NCI-H1105 treated with DMSO at 0.1 percent for 48 hours (cell line): ENCODE results near the gene WDR19.
"Not testable (repeated sequence)": the region's sequence is repeated elsewhere in the genome, so short reads cannot be mapped to it uniquely, and the experiment has no call there.

Source experiments
- DNase-seq: peaks from one replicate; lab custom pipeline; 2025; lab: John Stamatoyannopoulos, UW

Gene WDR19

DNA sequence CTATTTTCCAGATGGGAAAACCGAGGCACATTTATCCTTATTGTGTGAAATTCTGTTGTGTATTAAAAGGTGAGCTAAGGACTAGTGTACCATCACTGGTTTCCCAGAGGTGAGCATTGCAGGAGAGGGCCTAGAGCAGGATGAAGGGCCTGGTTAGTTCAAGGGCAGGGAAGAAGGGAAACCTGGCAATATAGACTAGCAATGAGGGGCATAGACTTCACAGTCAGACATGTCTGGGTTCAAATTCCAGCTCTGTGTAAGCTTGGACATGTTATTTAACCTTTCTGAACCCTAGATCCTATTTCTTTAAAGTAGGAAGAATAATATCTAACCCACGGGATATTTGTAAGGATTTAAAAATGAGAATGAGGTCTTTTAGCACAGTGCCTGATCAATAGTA, 50.8 kb downstream of the WDR19 start:
- no peak for DNase-seq

DNA sequence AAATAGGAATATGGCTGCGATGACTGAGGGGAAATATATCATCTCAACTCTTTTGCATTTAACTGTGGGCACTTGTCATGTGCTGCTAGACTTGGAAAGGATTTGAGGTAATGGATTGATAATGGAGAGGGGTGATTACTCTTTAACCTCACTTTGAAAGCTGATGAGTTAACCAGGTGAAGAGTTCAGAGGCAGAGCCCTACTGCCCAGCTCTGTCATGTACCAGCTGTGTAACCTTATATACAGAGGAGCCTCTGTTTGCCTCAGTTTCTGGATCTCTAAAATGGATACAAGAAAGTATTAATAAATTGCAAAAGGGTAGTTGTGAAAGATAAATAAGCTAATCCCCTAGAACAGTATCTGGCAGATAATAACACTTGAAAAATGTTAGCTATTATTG, 51.5 kb downstream of the WDR19 start:
- no peak for DNase-seq

DNA sequence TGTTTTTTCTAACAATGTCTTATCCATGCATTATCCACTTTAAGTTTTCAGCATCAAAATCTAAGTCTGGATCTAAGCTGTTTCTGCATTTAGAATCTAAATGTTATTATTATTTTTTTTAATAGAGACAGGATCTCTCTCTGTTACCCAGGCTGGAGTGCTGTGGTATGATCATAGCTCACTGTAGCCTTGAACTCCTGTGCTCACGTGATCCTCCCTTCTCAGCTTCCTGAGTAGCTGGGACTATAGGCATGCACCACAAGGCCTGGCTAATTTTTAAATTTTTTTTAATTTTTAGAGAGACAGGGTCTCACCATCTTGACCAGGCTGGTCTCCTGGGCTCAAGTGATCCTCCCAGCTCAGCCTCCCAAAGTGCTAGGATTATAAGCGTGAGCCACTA, 52.7 kb downstream of the WDR19 start:
- DNase-seq: no peak

DNA sequence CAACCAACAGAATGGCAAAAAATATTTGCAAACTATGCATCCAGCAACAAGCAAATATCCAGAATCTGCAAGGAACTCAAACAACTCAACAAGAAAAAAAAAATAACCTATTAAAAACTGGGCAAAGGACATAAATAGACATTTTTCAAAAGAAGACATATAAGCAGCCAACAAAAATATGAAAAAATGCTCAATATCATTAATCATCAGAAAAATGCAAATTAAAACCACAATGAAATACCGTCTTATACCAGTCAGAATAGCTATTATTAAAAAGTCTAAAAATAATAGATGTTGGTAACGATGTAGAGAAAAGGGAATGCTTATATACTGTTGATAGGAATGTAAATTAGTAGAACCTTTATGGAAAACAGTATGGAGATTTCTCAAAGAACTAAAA, 53.4 kb downstream of the WDR19 start:
- DNase-seq: no peak

DNA sequence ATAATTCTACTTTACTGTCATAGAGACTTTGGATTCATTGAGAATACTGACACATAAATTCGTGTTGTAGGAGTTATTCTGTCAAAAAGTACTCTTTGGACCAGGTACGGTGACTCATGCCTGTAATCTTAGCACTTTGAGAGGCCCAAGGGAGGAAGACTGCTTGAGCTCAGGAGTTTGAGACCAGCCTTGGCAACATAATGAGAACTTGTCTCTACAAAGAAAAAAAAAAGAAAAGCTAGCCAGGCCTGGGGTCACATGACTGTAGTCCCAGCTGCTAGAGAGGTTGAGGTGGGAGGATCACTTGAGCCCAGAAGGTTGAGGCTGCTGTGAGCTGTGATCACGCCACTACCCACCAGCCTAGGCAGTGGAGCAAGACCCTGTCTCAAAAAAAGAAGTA, 54.9 kb downstream of the WDR19 start:
- DNase-seq: no peak

DNA sequence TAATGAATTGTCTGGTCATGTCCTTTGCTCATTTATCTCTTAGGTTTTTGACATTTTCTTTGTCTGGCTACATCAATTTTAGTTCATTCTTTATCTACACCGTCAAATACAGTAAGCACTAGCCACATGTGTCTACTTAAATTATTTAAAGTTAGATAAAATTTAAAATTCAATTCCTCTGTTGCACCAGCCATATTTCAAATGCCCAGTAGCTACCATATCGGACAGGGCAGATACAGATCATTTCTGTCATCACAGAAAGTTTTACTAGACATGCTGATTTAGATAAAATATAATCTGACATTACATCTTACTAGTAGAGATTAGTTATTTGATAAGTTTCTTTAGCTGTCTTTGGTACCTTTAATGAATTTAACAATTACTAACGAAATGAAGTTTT, 61.1 kb downstream of the WDR19 start:
- no peak for DNase-seq

DNA sequence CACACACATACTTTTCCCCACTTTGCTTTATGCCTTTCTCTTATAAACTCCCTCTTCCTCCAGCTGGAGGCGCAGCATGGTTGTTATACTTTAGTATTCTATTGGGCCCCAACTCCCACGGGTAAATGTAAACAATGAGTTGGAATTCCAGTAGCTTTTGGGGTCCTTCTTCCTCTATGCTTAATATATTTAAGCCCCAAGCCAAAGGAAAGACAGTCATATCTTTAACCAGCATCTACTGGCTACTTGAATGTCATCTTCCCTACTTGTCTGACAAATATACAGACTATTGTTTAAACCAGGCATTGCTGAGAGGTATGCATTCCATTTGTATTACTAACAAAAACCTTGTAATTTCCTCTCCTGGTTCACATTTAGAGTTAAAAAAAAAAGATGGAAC, 72.9 kb downstream of the WDR19 start:
- DNase-seq: no peak

DNA sequence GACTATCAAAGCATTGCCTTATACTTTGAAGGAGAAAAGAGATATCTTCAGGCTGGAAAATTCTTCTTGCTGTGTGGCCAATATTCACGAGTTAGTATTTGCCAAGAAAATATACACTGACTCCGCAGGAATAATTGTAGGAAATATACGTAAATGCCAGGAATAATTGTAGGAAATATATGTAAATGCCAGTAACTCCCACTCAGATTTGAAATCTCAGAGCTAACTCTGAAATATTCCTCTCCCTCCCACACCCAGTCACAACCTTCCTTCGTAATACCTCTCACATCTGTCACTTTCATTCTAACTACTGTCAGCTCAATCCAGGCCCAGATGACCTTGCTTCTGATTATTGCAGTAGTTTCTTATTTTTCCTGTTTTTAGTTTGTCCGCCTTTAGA, 73.5 kb downstream of the WDR19 start:
- no peak for DNase-seq

DNA sequence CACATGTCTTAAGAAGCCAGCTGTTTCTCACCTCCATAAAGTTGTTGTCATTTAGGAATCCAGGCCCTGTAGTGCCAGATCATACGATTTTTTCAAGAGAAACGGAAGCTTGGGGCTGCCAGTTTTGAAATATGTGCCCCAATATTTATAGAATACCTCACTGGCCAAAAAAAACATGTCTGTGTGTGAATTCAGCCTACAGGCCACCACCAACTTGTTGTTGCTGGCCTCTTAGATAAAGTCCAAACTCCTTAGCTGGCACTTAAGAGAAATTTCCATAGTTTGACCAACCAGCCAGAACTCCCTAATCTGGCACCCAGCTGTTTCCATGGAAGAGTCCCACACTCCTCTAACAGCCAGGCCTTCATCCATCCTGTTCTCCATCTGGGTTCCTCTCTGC, 74.1 kb downstream of the WDR19 start:
- DNase-seq: no peak

DNA sequence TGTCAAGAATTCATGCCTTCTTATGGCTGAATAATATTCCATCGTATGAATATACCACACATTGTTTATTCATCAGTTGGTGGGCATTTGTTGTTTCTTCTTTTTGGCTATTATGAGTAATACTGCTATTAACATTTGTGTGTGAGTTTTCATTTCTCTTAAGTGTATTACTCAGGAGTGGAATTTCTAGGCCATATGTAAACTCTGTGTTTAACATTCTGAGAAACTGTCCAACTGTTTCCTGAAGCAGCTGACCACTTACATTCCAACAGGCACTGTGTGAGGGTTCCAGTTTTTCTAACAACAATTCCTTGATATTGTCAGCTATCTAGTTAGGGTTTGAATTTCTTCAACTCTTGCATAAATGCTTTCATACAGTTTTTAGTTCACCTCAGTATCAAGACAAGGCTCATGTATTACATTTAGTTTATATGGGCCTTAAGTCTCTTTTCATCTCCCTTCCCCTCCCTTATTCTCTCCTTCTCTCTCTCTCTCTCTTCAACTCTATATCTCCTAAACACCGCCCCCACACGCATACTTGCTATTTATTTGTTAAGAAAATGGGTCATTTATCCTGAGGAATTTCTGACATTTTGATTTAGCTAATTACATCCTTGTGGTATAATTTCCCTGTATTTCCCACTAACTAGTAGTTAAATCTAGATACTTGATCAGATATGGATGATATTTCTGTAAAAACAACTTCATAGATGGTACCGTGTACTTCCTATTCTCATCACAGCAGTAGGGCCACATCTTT, 77.4 kb downstream of the WDR19 start:
- no peak for DNase-seq

DNA sequence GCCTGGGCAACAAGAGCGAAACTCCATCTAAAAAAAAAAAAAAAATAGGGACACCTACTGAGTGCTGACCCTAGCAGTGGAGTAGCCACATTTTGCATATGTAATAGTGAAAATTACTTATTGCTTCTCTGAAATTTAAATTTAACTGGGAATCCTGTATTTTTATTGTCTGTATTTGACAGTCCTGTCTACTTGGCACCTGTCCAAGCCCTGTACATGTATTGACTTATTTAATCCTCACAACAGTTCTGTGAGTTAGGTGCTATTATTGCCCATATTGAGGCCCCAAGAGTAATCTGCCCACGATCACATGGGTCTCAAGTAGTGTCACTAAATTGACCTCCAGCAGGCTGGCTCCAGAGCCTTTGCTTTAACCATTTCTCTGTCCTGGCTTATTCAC, 81.6 kb downstream of the WDR19 start:
- no peak for DNase-seq

DNA sequence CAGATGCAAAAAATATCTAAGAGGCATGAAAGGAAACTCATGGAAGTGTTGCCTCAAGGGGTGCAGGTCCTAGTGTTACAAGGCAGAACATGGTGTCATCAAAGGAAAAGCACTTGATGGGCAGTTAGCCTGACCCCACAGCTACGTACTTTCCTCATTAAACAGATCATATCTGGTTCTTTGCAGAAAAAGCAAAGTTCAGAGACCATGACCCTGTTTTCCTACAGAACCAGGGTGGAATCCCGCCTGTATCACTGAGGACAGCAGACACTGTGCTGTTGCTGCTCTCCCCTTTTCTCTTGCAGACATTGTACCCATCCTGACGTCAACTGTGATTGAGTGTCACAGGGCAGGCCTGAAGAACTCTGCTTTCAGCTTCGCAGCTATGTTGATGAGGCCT, 92.2 kb downstream of the WDR19 start:
- DNase-seq: no peak

DNA sequence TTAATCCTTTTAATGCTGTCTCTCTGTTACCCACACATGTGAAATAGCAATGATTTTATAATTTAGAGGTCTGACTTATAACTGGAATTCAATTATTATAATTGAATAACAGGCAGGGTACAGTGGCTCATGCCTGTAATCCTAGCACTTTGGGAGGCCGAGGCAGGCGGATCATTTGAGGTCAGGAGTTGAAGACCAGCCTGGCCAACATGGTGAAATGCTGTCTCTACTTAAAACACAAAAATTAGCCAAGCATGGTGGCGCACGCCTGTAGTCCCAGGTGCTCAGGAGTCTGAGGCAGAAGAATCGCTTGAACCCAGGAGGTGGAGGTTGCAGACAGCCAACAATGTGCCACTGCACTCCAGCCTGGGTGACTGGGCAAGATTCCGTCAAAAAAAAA, 95.3 kb downstream of the WDR19 start:
- not testable (repeated sequence) for DNase-seq

DNA sequence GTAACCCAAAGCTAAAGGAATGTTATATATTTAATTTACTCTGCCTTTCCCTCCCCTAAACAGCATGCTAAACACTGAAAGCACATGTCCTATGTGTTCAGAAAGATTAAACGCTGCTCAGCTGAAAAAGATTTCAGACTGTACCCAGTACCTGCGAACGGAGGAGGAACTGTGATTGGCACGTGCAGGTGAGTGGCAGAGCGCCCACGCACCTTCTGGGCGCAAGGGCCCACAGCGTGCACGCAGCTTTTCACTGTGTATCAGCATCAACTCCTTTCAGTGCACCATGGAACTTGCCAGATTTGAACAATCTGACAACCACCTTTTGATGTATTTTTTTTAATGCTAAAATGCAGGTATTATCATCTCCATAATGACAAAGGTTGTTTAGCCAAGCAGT, 96.1 kb downstream of the WDR19 start:
- DNase-seq: no peak

DNA sequence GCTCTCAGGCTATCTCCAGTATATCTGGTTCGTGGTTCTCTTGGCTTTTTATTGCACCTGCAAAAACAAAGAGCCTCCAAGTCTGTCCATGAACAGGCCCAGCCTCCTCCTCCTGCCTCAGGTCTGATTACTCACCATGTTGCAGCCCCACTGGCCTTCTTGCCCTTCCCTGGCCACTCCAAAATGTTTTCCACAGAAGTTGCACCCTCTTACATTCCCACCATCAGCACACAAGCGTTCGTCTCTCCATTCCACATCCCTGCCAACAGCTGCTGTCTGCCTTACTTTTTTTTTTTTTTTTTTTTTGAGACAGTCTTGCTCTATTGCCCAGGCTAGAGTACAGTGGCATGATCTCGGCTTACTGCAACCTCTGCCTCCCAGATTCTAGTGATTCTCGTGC, 97.1 kb downstream of the WDR19 start:
- DNase-seq: no peak

DNA sequence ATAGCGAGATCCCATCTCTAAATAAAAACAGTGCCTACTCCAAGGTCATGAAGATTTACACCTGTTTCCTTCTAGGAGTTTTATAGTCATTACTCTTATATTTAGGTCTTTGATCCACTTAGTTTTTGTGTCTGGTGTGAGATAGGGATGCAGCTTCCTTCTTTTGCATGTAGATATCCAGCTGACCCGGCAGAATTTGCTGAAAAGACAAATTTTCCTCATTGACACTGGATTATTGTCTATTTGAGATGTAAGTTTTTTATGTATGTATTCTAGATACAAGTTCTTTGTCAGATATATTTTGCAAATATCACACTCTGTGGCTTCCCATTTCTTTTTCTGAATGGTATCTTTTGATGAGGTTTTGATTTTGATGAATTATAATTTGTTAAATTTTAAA, 98.4 kb downstream of the WDR19 start:
- DNase-seq: no peak

DNA sequence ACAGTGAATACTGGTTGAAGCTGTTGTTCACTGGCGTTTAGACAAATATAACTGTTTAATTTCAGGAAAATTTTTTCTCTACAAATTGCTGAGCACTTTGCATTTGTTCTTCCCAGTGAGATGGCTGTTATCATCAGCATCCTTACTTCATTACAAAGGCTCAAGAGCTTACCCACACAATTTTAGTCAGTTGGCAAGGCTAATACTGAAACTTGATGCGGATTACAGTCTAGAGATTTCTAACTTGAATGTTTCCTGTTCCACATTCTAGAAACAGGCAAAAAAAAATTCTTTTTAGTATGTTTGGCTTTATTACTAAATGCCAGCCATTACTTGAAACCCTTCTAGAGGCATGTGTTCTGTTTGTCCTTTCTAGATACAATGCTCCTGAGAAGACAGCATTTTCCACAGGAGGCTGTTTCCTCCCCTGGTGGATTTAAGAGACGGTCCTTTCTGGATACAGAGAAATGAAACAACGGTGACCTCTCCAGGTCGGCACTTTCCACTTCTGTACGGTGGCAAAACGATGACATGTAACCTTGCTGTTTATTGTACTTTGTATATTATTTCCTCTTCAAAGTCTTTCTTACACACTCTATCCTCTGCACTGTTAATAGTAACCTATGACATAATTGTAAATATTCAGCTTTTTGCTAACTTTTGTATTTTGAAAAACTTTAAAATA, 102.9 kb downstream of the WDR19 start:
- DNase-seq: no peak

DNA sequence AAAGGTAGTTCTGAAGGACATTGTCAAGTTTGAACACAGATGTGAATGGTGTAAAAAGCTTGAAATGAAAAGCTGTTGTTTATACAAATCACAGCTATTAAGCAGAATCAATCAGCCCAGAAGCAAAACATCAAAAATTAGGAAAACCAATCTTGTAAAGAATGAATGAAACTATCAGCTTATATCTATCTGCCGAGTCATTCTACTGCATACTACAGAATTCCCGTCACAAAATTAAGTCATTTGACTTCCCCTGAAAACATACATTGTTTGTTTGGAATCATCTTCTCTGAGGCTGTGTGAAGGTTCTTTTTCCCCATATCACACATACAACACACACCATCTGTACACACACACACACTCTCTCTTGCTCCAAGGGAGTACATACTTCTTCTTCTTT, 103.5 kb downstream of the WDR19 start:
- DNase-seq: no peak

DNA sequence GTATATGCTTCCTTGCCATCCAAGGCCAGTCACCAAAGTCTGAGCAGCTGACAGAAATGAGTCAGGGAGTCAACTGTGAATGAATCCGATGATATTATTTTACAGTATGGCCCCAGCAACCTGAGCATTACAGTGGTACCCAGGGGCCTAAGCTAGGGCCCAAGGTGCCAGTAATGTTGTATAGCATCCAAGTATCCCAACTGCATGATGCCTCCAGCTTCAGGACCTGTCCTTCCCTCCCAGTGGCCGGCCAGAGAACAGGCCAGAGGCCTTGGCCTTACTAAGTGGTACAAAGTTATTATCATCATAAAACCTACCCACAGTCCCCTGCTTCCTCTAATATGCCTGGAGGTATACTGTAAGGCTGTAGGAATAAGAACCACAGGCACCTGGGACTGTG, 103.9 kb downstream of the WDR19 start:
- DNase-seq: no peak

DNA sequence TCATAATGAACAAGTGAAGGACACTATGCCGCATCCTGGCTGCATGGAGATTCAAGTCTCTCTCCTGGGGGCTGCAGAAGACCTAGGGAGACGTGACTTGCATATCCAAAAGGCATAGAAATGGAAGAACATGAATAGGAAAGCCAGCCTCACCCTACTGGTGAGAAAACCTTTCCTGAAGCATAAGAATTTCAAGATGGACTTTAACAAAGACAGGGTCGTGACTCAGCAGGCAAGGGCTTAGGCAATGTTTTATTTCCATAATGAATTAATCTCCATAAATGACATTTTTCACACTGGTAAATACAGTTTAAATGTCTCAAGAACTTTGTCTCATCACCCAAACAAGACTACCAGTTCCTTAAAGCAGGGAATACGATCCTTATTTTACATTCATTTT, 104.9 kb downstream of the WDR19 start:
- DNase-seq: no peak

DNA sequence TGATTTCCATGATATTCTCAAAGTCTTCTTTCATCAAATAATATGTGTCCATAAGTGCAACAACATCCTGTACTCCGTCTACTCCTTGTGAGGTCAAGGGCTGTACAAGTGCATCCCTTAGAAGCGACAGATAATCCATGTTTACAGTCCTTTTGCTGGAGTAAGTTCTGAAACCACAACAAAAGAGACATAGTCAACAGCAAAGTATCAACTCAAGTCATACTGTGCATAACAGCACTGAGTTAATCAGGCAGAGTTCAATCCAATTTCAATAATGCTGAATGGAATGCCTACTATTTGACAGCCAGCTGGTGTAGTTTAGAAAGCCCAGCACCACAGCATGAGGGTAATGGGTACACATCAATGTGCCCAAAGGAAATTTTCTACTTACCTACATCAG, 109.4 kb downstream of the WDR19 start:
- no peak for DNase-seq

DNA sequence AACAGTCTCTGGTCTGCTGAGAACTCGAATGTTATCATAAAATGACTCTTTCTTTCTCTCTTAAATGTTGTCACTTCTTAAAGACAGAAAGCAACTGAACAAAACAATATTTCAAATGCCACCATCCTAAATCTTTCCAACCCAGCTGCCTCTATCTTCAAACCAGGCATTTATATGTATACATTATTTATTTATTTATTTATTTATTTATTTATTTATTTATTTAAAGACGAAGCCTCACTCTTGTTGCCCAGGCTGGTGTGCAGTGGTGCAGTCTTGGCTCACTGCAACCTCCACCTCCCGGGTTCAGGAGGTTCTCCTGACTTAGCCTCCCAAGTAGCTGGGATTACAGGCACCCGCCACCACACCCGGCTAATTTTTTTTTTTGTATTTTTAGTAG, 110.1 kb downstream of the WDR19 start:
- not testable (repeated sequence) for DNase-seq

DNA sequence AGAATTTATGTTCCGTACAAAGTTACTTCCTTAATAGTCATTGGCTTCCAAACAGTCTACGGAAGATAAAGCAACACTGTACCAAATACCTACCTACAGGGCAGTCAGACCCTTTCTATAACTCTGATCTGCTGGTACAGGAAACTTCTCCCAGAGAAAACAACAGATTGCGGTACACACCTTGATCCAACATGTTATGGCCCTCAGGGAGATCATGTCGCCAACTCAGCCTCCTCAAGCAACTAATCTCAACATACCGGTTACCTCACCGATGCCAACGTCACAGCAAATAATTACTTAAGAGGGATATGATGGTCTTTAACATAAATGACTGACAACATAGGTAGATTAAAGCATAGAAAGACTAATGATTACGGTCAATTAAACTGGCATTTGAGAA, 113.5 kb downstream of the WDR19 start:
- no peak for DNase-seq

DNA sequence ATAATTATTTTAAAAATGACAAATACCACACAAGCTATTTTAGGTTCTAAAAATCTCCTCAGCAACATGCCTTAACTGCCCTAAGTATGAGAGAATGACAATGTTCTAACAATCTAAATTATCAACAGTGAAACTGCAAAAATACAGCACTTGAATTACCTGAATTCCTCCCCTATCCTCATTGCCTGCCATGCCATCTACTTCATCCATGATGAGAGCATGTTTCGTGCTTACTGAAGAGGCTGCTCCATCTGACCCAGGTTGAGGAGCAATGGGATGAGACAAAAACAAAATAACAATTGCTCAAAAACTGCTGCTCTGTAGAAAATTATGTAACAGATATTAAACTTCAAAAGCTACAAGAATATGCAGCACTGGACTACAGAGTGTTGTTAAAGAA, 120.6 kb downstream of the WDR19 start:
- DNase-seq: no peak
